HEK293T (cell line): ENCODE data around the gene FBXO21.

Experiments
- CTCF ChIA-PET: fragments of 350-600 bp; formaldehyde crosslinking; extraction: SDS; loops from one replicate; lab custom pipeline; 2021; ENCODE audit warnings: antibody characterized with exemption, inconsistent platforms; lab: Yijun Ruan, JAX
- POLR2A ChIA-PET: fragments of 350-600 bp; formaldehyde crosslinking; extraction: SDS; loops from one replicate; lab custom pipeline; 2020; ENCODE audit warnings: antibody characterized with exemption, inconsistent platforms; lab: Yijun Ruan, JAX
- DNase-seq: peaks from one replicate; pipeline ENCODE4 v3.0.0; 2012; ENCODE audit warnings: mixed read lengths; ENCODE audit errors: extremely low spot score
- ARNT ChIP-seq: fragments of 450-650 bp; IDR thresholded peaks from 2 replicates; pipeline ENCODE4 v1.6.1; 2017; ENCODE audit warnings: mild to moderate bottlenecking
- BHLHE40 ChIP-seq: fragments of 450-650 bp; IDR thresholded peaks from 2 replicates; pipeline ENCODE4 v1.6.1; 2016; ENCODE audit warnings: mild to moderate bottlenecking, moderate library complexity, borderline replicate concordance
- CTBP1 ChIP-seq: fragments of 450-650 bp; IDR thresholded peaks from 2 replicates; pipeline ENCODE4 v1.6.1; 2016; ENCODE audit warnings: borderline replicate concordance
- ELF4 ChIP-seq: fragments of 450-650 bp; IDR thresholded peaks from 2 replicates; pipeline ENCODE4 v1.6.1; 2017; ENCODE audit warnings: antibody characterized with exemption
- FOXA1 ChIP-seq: fragments of 450-650 bp; IDR thresholded peaks from 2 replicates; pipeline ENCODE4 v1.6.1; 2016; ENCODE audit warnings: mild to moderate bottlenecking
- FOXK2 ChIP-seq: fragments of 450-650 bp; IDR thresholded peaks from 2 replicates; pipeline ENCODE4 v1.6.1; 2016; ENCODE audit warnings: mild to moderate bottlenecking
- FOXM1 ChIP-seq: fragments of 450-650 bp; IDR thresholded peaks from 2 replicates; pipeline ENCODE4 v1.6.1; 2017; ENCODE audit warnings: mild to moderate bottlenecking, borderline replicate concordance
- HDGF ChIP-seq: fragments of 450-650 bp; IDR thresholded peaks from 2 replicates; pipeline ENCODE4 v1.6.1; 2017; ENCODE audit warnings: antibody characterized with exemption, borderline replicate concordance
- L3MBTL2 ChIP-seq: fragments of 450-650 bp; conservative IDR thresholded peaks from 2 replicates; pipeline ENCODE4 v1.6.1; 2016; ENCODE audit warnings: mild to moderate bottlenecking
- LEF1 ChIP-seq: fragments of 450-650 bp; IDR thresholded peaks from 2 replicates; pipeline ENCODE4 v1.6.1; 2017; ENCODE audit warnings: mild to moderate bottlenecking, borderline replicate concordance
- NFRKB ChIP-seq: fragments of 450-650 bp; IDR thresholded peaks from 2 replicates; pipeline ENCODE4 v1.6.1; 2016; ENCODE audit warnings: mild to moderate bottlenecking, moderate library complexity
- PKNOX1 ChIP-seq: fragments of 450-650 bp; IDR thresholded peaks from 2 replicates; pipeline ENCODE4 v1.6.1; 2016
- SP1 ChIP-seq: fragments of 450-650 bp; IDR thresholded peaks from 2 replicates; pipeline ENCODE4 v1.6.1; 2017
- SUZ12 ChIP-seq: fragments of 450-650 bp; IDR thresholded peaks from 2 replicates; pipeline ENCODE4 v1.6.1; 2016; ENCODE audit warnings: mild to moderate bottlenecking
- TARDBP ChIP-seq: fragments of 450-650 bp; IDR thresholded peaks from 2 replicates; pipeline ENCODE4 v1.6.1; 2016
- ZNF384 ChIP-seq: fragments of 450-650 bp; IDR thresholded peaks from 2 replicates; pipeline ENCODE4 v1.6.1; 2016

FBXO21 gene

GRCh38 chr12:117093431-117093830 is 96.8 kb downstream of the FBXO21 start:
- POLR2A ChIA-PET, result no interaction called here
- no peak for TF ChIP-seq FOXM1
- CTCF ChIA-PET, result no interaction called here
- no peak for DNase-seq

- DNase-seq, result no peak
- POLR2A ChIA-PET, result no interaction called here
- TF ChIP-seq TARDBP (no peak), ZNF384 (no peak), NFRKB (no peak), LEF1 (no peak), PKNOX1 (no peak), BHLHE40 (no peak), SP1 (no peak), FOXK2 (no peak), L3MBTL2 (no peak), SUZ12 (no peak), ARNT (no peak), CTBP1 (no peak), FOXA1 (no peak), HDGF (no peak), FOXM1 (no peak), ELF4 (no peak)
- CTCF ChIA-PET, result no interaction called here
These were observed 97.4 kb downstream of the FBXO21 start for GRCh38 chr12:117092886-117093285.

- TF ChIP-seq FOXK2 (no peak), BHLHE40 (no peak), CTBP1 (no peak), LEF1 (no peak), PKNOX1 (no peak), SP1 (no peak), FOXM1 (no peak), ARNT (no peak), L3MBTL2 (no peak), FOXA1 (no peak), NFRKB (no peak), SUZ12 (no peak), ZNF384 (no peak), ELF4 (no peak), HDGF (no peak), TARDBP (no peak)
- no peak for DNase-seq
- ChIA-PET POLR2A (no interaction called here), CTCF (interaction anchor here (0.6 kb wide), 1 partner anchor 229 kb away, joined by 4 read pairs; no protein-coding TSS in a partner anchor)
These were observed 97.8 kb downstream of the FBXO21 start for GRCh38 chr12:117092511-117092780.
